Activated CD4-positive, alpha-beta T cell treated with anti-CD3 and anti-CD28 coated beads, Interleukin-2, amount 10 ng/mL, durations not matched to agents 24 days and 14 days (primary cell): ENCODE data around the gene OR4A47. TPM values are rescaled to one million over a fixed set of nuclear protein-coding genes. Genes with fewer than 3 reads are reported as not detected.
"Not testable (repeated sequence)": the region's sequence is repeated elsewhere in the genome, so short reads cannot be mapped to it uniquely, and the experiment has no call there.

Source experiments
- DNase-seq: peaks from one replicate; pipeline ENCODE4 v3.0.0; 2022
- H3K27ac Mint-ChIP-seq: one replicate; pipeline ENCODE4 v1.8.0; 2022; ENCODE audit warnings: mild to moderate bottlenecking, mixed read lengths
- H3K27me3 Mint-ChIP-seq: one replicate; pipeline ENCODE4 v1.8.0; 2022; ENCODE audit warnings: mixed read lengths
- H3K36me3 Mint-ChIP-seq: one replicate; pipeline ENCODE4 v1.8.0; 2022; ENCODE audit warnings: low read depth, mild to moderate bottlenecking, mixed read lengths
- H3K4me1 Mint-ChIP-seq: one replicate; pipeline ENCODE4 v1.8.0; 2021; ENCODE audit warnings: mixed read lengths
- H3K4me3 Mint-ChIP-seq: one replicate; pipeline ENCODE4 v1.8.0; 2022; ENCODE audit warnings: mild to moderate bottlenecking, moderate library complexity, mixed read lengths
- H3K9me3 Mint-ChIP-seq: one replicate; pipeline ENCODE4 v1.8.0; 2021; ENCODE audit warnings: mixed read lengths
- intact Hi-C: fragments of 100-400 bp; cut with micrococcal nuclease; formaldehyde crosslinking; loops from one replicate; pipeline ENCODE4 v1.15.1; 2023
- total RNA-seq: library from RNA; stranded (reverse); gene quantifications from 2 replicates; pipeline ENCODE4 v1.2.3, GENCODE V29; 2022

Gene OR4A47, protein sequence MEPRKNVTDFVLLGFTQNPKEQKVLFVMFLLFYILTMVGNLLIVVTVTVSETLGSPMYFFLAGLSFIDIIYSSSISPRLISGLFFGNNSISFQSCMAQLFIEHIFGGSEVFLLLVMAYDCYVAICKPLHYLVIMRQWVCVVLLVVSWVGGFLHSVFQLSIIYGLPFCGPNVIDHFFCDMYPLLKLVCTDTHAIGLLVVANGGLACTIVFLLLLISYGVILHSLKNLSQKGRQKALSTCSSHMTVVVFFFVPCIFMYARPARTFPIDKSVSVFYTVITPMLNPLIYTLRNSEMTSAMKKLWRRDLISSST
- not detected in 2 replicates for total RNA-seq

- H3K9me3 Mint-ChIP-seq, DNase-seq, H3K27ac Mint-ChIP-seq, H3K27me3 Mint-ChIP-seq, H3K4me3 Mint-ChIP-seq, H3K36me3 Mint-ChIP-seq, intact Hi-C loops, H3K4me1 Mint-ChIP-seq: not testable (repeated sequence)
These were observed at the start of gene OR4A47 for GRCh38 chr11:48488493-48488892. Gene OR4A47 (plus strand): TSS chr11:48488793. CDS start chr11:48488793, 0 bp downstream.

GRCh38 chr11:48455909-48456308, 32.7 kb upstream of the OR4A47 start:
- intact Hi-C loops, H3K36me3 Mint-ChIP-seq, H3K4me1 Mint-ChIP-seq, H3K27ac Mint-ChIP-seq, H3K9me3 Mint-ChIP-seq, H3K4me3 Mint-ChIP-seq, H3K27me3 Mint-ChIP-seq, DNase-seq: not testable (repeated sequence)

DNA sequence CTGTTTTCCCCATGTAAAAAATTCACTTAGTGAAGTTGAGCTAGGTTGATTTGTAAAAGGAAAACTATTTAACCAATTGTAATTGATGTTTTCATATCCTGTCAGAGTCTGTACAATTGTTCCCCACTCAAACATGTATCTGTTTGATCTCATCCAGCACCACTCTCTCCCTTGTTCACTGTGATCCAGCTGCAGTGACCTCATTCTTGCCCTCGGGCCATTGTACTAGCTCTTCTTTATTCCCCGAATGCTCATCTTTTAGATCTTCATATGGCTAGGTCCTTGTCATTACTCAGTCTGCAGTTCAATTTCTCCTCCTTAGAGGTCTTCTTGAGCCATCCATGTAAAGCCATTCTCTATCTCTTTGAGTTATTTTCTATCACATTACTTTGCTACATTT, 14.6 kb upstream of the OR4A47 start:
- intact Hi-C loops, H3K4me1 Mint-ChIP-seq, H3K27ac Mint-ChIP-seq: not testable (repeated sequence)

DNA sequence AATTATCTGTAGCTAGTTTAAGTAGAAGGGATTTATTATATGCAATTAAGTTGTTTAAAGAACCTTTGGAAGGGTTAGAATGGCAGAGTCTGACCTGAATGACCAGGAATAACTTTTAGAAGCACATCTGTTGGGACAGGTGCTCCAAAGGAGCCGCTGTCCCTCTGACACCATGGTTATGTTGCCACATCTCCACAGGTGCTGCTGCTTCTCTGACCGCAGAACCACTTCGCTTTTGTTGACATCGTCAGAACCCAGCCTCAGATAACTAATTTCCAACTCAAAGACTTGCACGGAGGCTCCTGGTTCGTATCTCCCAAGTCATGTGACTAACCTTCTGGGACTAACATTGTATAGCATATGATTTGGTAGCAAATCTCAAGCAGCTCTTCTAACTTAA, 13.9 kb upstream of the OR4A47 start:
- H3K27me3 Mint-ChIP-seq, result not testable (repeated sequence)

More for the DNA sequence above, 14.6 kb upstream of the OR4A47 start:
- H3K27me3 Mint-ChIP-seq, DNase-seq, H3K4me3 Mint-ChIP-seq, H3K36me3 Mint-ChIP-seq, H3K9me3 Mint-ChIP-seq: not testable (repeated sequence)

DNA sequence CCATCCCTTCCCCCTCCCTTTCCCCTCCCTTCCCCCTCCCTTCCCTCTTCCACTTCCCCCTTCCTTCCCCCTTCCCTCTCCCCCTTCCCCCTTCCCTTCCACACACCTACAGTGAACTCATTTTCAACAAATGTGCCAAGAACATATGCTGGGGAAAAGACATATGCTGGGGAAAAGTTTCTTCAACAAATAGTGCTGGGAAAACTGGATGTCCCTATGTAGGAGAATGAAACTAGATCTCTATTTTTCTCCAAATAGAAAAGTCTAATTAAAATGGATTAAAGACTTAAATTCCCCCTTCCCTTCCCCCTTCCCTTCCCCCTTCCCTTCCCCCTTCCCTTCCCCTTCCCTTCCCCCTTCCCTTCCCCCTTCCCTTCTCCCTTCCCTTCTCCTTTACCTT, 17.6 kb downstream of the OR4A47 start:
- DNase-seq, H3K36me3 Mint-ChIP-seq, H3K4me3 Mint-ChIP-seq, H3K4me1 Mint-ChIP-seq, H3K27me3 Mint-ChIP-seq, H3K9me3 Mint-ChIP-seq, H3K27ac Mint-ChIP-seq, intact Hi-C loops: not testable (repeated sequence)

More for the DNA sequence above, 13.9 kb upstream of the OR4A47 start:
- intact Hi-C loops, H3K4me3 Mint-ChIP-seq, H3K9me3 Mint-ChIP-seq, DNase-seq, H3K27ac Mint-ChIP-seq, H3K4me1 Mint-ChIP-seq, H3K36me3 Mint-ChIP-seq: not testable (repeated sequence)

- intact Hi-C loops, result no loop called here
- no peak overlapping the region for H3K4me3 Mint-ChIP-seq
These were observed 50.4 kb downstream of the OR4A47 start for GRCh38 chr11:48538991-48539390.

More at GRCh38 chr11:48538991-48539390, 50.4 kb downstream of the OR4A47 start:
- no peak for DNase-seq
- H3K4me1 Mint-ChIP-seq, result no peaks in the 10 kb centered on the region
- H3K36me3 Mint-ChIP-seq, result no peaks in the 10 kb centered on the region
- peaks cover 5% of the 10 kb centered on the region for H3K9me3 Mint-ChIP-seq
- no peak overlapping the region for H3K27ac Mint-ChIP-seq
- no peaks in the 10 kb centered on the region for H3K27me3 Mint-ChIP-seq

Other genes with a start within 250 kb of the OR4A47 start
- gene OR4X2, start 243.7 kb upstream of the OR4A47 start, total RNA-seq, result not detected in 2 replicates
- gene OR4X1, start 224.9 kb upstream of the OR4A47 start, total RNA-seq, result not detected in 2 replicates
- gene OR4S1, start 182.6 kb upstream of the OR4A47 start, total RNA-seq, result not detected in 2 replicates
- gene OR4C3, start 163.9 kb upstream of the OR4A47 start, total RNA-seq, result not detected in 2 replicates
- gene OR4C5, start 122.3 kb upstream of the OR4A47 start, total RNA-seq, result not detected in 2 replicates